ENCODE data around the gene NATD1.

NATD1 gene

GRCh38 chr17:21283482-21284318 lies 30.5 kb upstream of the NATD1 start:
- H3K36me3 Mint-ChIP-seq, result peaks cover 7% of the 10 kb centered on the region
- H3K4me1 Mint-ChIP-seq (ENCODE audit: low read depth), result peaks cover 41% of the 10 kb centered on the region
- no peaks in the 10 kb centered on the region for H3K9me3 Mint-ChIP-seq (ENCODE audit: low read depth)
- peak overlapping the region; percentile 66 for H3K27ac Mint-ChIP-seq
- H3K4me3 Mint-ChIP-seq, result peak overlapping the region; percentile 97
- no peaks in the 10 kb centered on the region for H3K27me3 Mint-ChIP-seq

GRCh38 chr17:21282850-21283249 lies 29.6 kb upstream of the NATD1 start:
- H3K4me3 Mint-ChIP-seq, result peak overlapping the region; percentile 97
- H3K4me1 Mint-ChIP-seq (ENCODE audit: low read depth), result peaks cover 43% of the 10 kb centered on the region
- no peak overlapping the region for H3K27ac Mint-ChIP-seq

GRCh38 chr17:21282231-21282630 lies 29.0 kb upstream of the NATD1 start:
- Mint-ChIP-seq H3K4me3 (peak overlapping the region; percentile 97), H3K27me3 (no peaks in the 10 kb centered on the region), H3K9me3 (ENCODE audit: low read depth) (no peaks in the 10 kb centered on the region), H3K27ac (no peak overlapping the region), H3K36me3 (peaks cover 7% of the 10 kb centered on the region), H3K4me1 (ENCODE audit: low read depth) (peaks cover 42% of the 10 kb centered on the region)

More at GRCh38 chr17:21282850-21283249, 29.6 kb upstream of the NATD1 start:
- no peaks in the 10 kb centered on the region for H3K9me3 Mint-ChIP-seq (ENCODE audit: low read depth)
- peaks cover 7% of the 10 kb centered on the region for H3K36me3 Mint-ChIP-seq
- H3K27me3 Mint-ChIP-seq, result no peaks in the 10 kb centered on the region

- Mint-ChIP-seq H3K4me3 (peak overlapping the region; percentile 43), H3K27ac (peak overlapping the region; percentile 86), H3K4me1 (ENCODE audit: low read depth) (peaks cover 43% of the 10 kb centered on the region), H3K27me3 (no peaks in the 10 kb centered on the region), H3K9me3 (ENCODE audit: low read depth) (no peaks in the 10 kb centered on the region), H3K36me3 (no peaks in the 10 kb centered on the region)
Observed at GRCh38 chr17:21280081-21280518, 26.9 kb upstream of the NATD1 start.

GRCh38 chr17:21279582-21279981 lies 26.4 kb upstream of the NATD1 start:
- no peaks in the 10 kb centered on the region for H3K9me3 Mint-ChIP-seq (ENCODE audit: low read depth)
- no peak overlapping the region for H3K4me3 Mint-ChIP-seq
- peaks cover 43% of the 10 kb centered on the region for H3K4me1 Mint-ChIP-seq (ENCODE audit: low read depth)
- H3K36me3 Mint-ChIP-seq, result no peaks in the 10 kb centered on the region
- H3K27me3 Mint-ChIP-seq, result no peaks in the 10 kb centered on the region
- peak overlapping the region; percentile 86 for H3K27ac Mint-ChIP-seq

GRCh38 chr17:21279198-21279535 lies 26.0 kb upstream of the NATD1 start:
- Mint-ChIP-seq H3K27ac (peak overlapping the region; percentile 16), H3K9me3 (ENCODE audit: low read depth) (no peaks in the 10 kb centered on the region), H3K27me3 (no peaks in the 10 kb centered on the region), H3K36me3 (no peaks in the 10 kb centered on the region), H3K4me3 (no peak overlapping the region), H3K4me1 (ENCODE audit: low read depth) (peaks cover 43% of the 10 kb centered on the region)

GRCh38 chr17:21278450-21279197 lies 25.4 kb upstream of the NATD1 start:
- Mint-ChIP-seq H3K9me3 (ENCODE audit: low read depth) (no peaks in the 10 kb centered on the region), H3K27ac (peak overlapping the region; percentile 11), H3K4me3 (no peak overlapping the region), H3K36me3 (no peaks in the 10 kb centered on the region), H3K27me3 (no peaks in the 10 kb centered on the region), H3K4me1 (ENCODE audit: low read depth) (peaks cover 43% of the 10 kb centered on the region)

- peak overlapping the region; percentile 58 for H3K27ac Mint-ChIP-seq
- peak overlapping the region; percentile 52 for H3K4me3 Mint-ChIP-seq
- no peaks in the 10 kb centered on the region for H3K9me3 Mint-ChIP-seq (ENCODE audit: low read depth)
- H3K36me3 Mint-ChIP-seq, result no peaks in the 10 kb centered on the region
- no peaks in the 10 kb centered on the region for H3K27me3 Mint-ChIP-seq
- peaks cover 40% of the 10 kb centered on the region for H3K4me1 Mint-ChIP-seq (ENCODE audit: low read depth)
Observed at GRCh38 chr17:21277332-21277731, 24.1 kb upstream of the NATD1 start.

GRCh38 chr17:21276264-21276588 lies 23.0 kb upstream of the NATD1 start:
- Mint-ChIP-seq H3K27me3 (no peaks in the 10 kb centered on the region), H3K9me3 (ENCODE audit: low read depth) (no peaks in the 10 kb centered on the region), H3K36me3 (no peaks in the 10 kb centered on the region), H3K4me3 (peak overlapping the region; percentile 97), H3K4me1 (ENCODE audit: low read depth) (peaks cover 40% of the 10 kb centered on the region), H3K27ac (peak overlapping the region; percentile 97)

GRCh38 chr17:21275579-21276263 lies 22.5 kb upstream of the NATD1 start:
- Mint-ChIP-seq H3K4me1 (ENCODE audit: low read depth) (peaks cover 40% of the 10 kb centered on the region), H3K36me3 (no peaks in the 10 kb centered on the region), H3K9me3 (ENCODE audit: low read depth) (no peaks in the 10 kb centered on the region), H3K27ac (peak overlapping the region; percentile 97), H3K27me3 (no peaks in the 10 kb centered on the region), H3K4me3 (peak overlapping the region; percentile 97)

- no peaks in the 10 kb centered on the region for H3K27me3 Mint-ChIP-seq
- H3K27ac Mint-ChIP-seq, result no peak overlapping the region
Observed at GRCh38 chr17:21275047-21275578, 21.9 kb upstream of the NATD1 start.

GRCh38 chr17:21272881-21273792 lies 19.9 kb upstream of the NATD1 start:
- Mint-ChIP-seq H3K4me1 (ENCODE audit: low read depth) (peaks cover 24% of the 10 kb centered on the region), H3K27ac (no peak overlapping the region), H3K27me3 (no peaks in the 10 kb centered on the region), H3K36me3 (no peaks in the 10 kb centered on the region), H3K9me3 (ENCODE audit: low read depth) (no peaks in the 10 kb centered on the region), H3K4me3 (no peak overlapping the region)

More at GRCh38 chr17:21275047-21275578, 21.9 kb upstream of the NATD1 start:
- no peaks in the 10 kb centered on the region for H3K36me3 Mint-ChIP-seq
- no peaks in the 10 kb centered on the region for H3K9me3 Mint-ChIP-seq (ENCODE audit: low read depth)
- peak overlapping the region; percentile 97 for H3K4me3 Mint-ChIP-seq
- peaks cover 36% of the 10 kb centered on the region for H3K4me1 Mint-ChIP-seq (ENCODE audit: low read depth)

- H3K4me1 Mint-ChIP-seq (ENCODE audit: low read depth), result peaks cover 22% of the 10 kb centered on the region
- H3K36me3 Mint-ChIP-seq, result no peaks in the 10 kb centered on the region
- no peak overlapping the region for H3K27ac Mint-ChIP-seq
Observed at GRCh38 chr17:21272250-21272649, 19.0 kb upstream of the NATD1 start.

More at GRCh38 chr17:21272250-21272649, 19.0 kb upstream of the NATD1 start:
- Mint-ChIP-seq H3K9me3 (ENCODE audit: low read depth) (no peaks in the 10 kb centered on the region), H3K27me3 (no peaks in the 10 kb centered on the region), H3K4me3 (no peak overlapping the region)

Measured in activated naive CD8-positive, alpha-beta T cell (primary cell).